Erythroblast (primary cell): ENCODE measurements around the gene TIGD2.

Source experiments
- GATA1 ChIP-seq: IDR thresholded peaks from 2 replicates; pipeline ENCODE4 v1.6.1; 2011; ENCODE audit warnings: low read depth, mild to moderate bottlenecking, control low read depth, low read length, moderate library complexity
- POLR2A ChIP-seq: IDR thresholded peaks from 2 replicates; pipeline ENCODE4 v1.6.1; 2011; ENCODE audit warnings: mild to moderate bottlenecking, low read length

DNA sequence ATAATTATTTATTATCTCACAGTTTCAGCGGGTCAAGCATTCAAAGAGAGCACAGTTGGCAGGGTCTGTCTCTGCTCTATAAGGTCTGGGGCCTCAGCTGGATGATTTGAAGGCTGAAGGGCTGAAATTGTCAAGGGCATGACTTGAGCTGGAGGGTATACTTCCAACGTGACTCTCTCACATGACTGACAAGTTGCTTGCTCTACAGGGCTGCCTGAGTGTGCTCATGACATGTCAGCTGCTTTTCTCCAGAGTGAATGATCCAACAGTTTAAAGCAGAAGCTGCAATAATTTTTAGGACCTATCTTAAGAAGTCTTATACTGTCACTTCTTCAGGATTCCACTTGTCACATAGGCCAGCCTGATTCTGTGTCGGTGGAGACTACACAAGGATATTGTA is 51.2 kb downstream of the TIGD2 start:
- TF ChIP-seq POLR2A (no peak), GATA1 (no peak)
